ENCODE results near the gene PPP1R16B.

The PPP1R16B gene

DNA sequence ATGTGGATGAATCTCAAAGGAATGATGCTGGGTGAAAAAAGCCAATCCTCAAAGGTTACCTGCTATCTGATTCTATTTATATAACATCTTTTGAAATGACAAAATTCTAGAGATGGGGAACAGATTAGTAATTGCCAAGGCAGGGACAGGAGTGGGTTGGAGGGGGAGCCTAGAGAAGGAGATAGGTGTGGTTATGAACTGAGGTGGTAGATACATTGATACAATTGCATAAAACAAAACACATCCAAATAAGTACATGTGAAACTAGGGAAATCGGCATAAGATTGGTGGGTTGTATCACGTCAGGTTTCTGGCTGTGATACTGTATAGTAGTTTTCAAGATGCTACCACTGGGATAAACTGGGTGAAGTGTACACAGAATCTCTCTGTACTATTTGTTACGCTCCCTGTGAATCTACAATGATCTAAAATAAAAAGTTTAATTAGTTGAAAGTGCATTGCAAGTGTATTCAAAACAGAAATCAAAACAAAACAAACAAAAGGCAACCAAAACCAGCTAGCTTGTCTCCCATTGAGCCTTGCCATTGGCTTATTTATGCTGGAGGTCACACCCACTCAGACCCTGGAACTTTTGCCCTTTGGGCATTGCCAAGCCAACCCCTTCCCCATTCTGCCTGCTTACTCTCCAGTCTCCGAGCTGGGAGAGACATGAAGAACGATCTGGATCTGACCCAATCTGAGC lies 27.8 kb downstream of the PPP1R16B start:
- Histone ChIP-seq H3K9ac (no peak overlapping the region), H2AFZ (ENCODE audit: low read depth) (no peak overlapping the region), H3K36me3 (ENCODE audit: insufficient read depth) (no peaks in the 10 kb centered on the region), H3K4me2 (no peak overlapping the region), H3K27me3 (ENCODE audit: insufficient read depth, low read depth) (no peaks in the 10 kb centered on the region), H3K27ac (no peak overlapping the region), H3K4me1 (ENCODE audit: low read depth, poor library complexity, severe bottlenecking) (peaks cover 6% of the 10 kb centered on the region), H3K79me2 (ENCODE audit: insufficient read depth, low read depth) (no peaks in the 10 kb centered on the region), H4K20me1 (ENCODE audit: insufficient read depth) (no peaks in the 10 kb centered on the region), H3K4me3 (IDR thresholded peaks at IDR 0.05; ENCODE audit: insufficient read depth, low read depth, low read length) (no peak overlapping the region)
- no peak for TF ChIP-seq CTCF (conservative IDR thresholded peaks at IDR 0.05; ENCODE audit: low read depth, low read length)

- no peak for TF ChIP-seq CTCF (conservative IDR thresholded peaks at IDR 0.05; ENCODE audit: low read depth, low read length)
- Histone ChIP-seq H3K4me1 (ENCODE audit: low read depth, poor library complexity, severe bottlenecking) (peaks cover 6% of the 10 kb centered on the region), H3K4me3 (IDR thresholded peaks at IDR 0.05; ENCODE audit: insufficient read depth, low read depth, low read length) (no peak overlapping the region), H3K79me2 (ENCODE audit: insufficient read depth, low read depth) (no peaks in the 10 kb centered on the region), H3K36me3 (ENCODE audit: insufficient read depth) (no peaks in the 10 kb centered on the region), H3K27ac (no peak overlapping the region), H3K27me3 (ENCODE audit: insufficient read depth, low read depth) (no peaks in the 10 kb centered on the region), H3K4me2 (no peak overlapping the region), H4K20me1 (ENCODE audit: insufficient read depth) (no peaks in the 10 kb centered on the region), H2AFZ (ENCODE audit: low read depth) (no peak overlapping the region), H3K9ac (no peak overlapping the region)
Observed at GRCh38 chr20:38833857-38834164, 28.3 kb downstream of the PPP1R16B start.

DNA sequence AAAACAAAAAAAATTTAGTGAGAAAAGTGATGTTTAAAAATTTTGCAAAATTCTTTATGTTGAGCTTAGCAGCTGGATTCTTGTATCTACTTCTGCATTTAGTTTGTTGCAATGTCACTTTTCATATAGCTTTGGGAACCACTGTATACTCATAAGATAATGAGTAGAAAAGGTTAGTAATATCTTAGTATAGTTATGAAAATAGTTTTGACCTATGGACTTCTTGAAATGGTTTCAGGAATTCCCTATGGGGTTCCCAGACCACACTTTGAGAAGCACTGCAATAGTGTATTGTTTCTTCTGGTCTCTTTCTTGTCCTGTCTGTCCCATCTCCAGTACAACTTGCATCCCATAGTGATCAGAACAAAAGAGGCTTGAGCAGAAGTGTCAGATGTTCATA lies 29.4 kb downstream of the PPP1R16B start:
- Histone ChIP-seq H4K20me1 (ENCODE audit: insufficient read depth) (no peaks in the 10 kb centered on the region), H3K4me2 (no peak overlapping the region), H3K79me2 (ENCODE audit: insufficient read depth, low read depth) (no peaks in the 10 kb centered on the region), H3K27me3 (ENCODE audit: insufficient read depth, low read depth) (no peaks in the 10 kb centered on the region), H3K4me1 (ENCODE audit: low read depth, poor library complexity, severe bottlenecking) (peaks cover 6% of the 10 kb centered on the region), H3K4me3 (IDR thresholded peaks at IDR 0.05; ENCODE audit: insufficient read depth, low read depth, low read length) (no peak overlapping the region), H3K36me3 (ENCODE audit: insufficient read depth) (no peaks in the 10 kb centered on the region), H2AFZ (ENCODE audit: low read depth) (no peak overlapping the region), H3K9ac (no peak overlapping the region), H3K27ac (no peak overlapping the region)
- no peak for TF ChIP-seq CTCF (conservative IDR thresholded peaks at IDR 0.05; ENCODE audit: low read depth, low read length)

DNA sequence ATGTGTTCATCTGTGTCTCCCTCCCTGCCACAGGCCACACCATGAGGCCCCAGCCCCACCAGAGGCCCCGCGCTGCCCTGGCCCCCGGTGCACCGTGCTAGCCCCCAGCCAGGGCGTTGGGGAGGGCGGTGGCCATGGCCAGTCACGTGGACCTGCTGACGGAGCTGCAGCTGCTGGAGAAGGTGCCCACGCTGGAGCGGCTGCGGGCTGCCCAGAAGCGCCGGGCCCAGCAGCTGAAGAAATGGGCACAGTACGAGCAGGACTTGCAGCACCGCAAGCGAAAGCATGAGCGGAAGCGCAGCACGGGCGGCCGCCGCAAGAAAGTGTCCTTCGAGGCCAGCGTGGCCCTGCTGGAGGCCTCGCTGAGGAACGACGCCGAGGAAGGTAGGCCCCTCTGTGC lies 30.3 kb downstream of the PPP1R16B start:
- no peak overlapping the region for H2AFZ ChIP-seq (ENCODE audit: low read depth)
- no peak overlapping the region for H3K9ac ChIP-seq
- H3K4me1 ChIP-seq (ENCODE audit: low read depth, poor library complexity, severe bottlenecking), result peaks cover 6% of the 10 kb centered on the region
- no peak overlapping the region for H3K4me3 ChIP-seq (IDR thresholded peaks at IDR 0.05; ENCODE audit: insufficient read depth, low read depth, low read length)
- H3K4me2 ChIP-seq, result no peak overlapping the region
- H3K27me3 ChIP-seq (ENCODE audit: insufficient read depth, low read depth), result no peaks in the 10 kb centered on the region
- no peaks in the 10 kb centered on the region for H3K36me3 ChIP-seq (ENCODE audit: insufficient read depth)
- no peaks in the 10 kb centered on the region for H3K79me2 ChIP-seq (ENCODE audit: insufficient read depth, low read depth)
- TF ChIP-seq CTCF (conservative IDR thresholded peaks at IDR 0.05; ENCODE audit: low read depth, low read length), result no peak
- H4K20me1 ChIP-seq (ENCODE audit: insufficient read depth), result no peaks in the 10 kb centered on the region
- H3K27ac ChIP-seq, result no peak overlapping the region
